Upper lobe of left lung (tissue), 4 donors: Measurements from ENCODE around the gene SPOCK3.

ENCODE experiments used
- POLR2A ChIP-seq, 4 donors: fragments of 450-650 bp; IDR thresholded peaks; one replicate each; pipeline ENCODE4 v1.5.1; 2016 to 2017; ENCODE audit warnings: antibody characterized with exemption in 4 of 4, mild to moderate bottlenecking in 2 of 4
- POLR2AphosphoS5 ChIP-seq, 2 donors: sonication (generic); formaldehyde crosslinking; IDR thresholded peaks; one replicate each; pipeline ENCODE4 v1.5.1; 2017; ENCODE audit warnings: antibody characterized with exemption in 2 of 2

DNA sequence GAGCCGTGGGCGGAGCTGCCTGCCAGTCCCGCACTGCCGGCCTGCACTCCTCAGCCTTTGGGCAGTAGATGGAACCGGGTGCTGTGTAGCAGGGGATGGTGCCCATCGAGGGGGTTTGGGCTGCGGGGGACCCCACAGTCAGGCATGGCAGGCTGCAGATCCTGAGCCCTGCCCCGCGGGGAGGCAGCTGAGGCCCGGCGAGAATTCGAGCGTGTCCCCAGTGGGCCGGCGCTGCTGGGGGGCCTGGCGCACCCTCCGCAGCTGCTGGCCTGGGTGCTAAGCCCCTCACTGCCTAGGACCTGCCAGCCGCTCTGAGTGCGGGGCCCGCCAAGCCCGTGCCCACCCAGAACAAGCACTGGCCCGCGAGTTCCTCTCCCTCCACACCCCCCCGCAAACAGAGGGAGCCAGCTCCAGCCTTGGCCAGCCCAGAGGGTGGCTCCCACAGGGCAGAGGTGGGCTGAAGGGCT lies 391.5 kb downstream of the SPOCK3 start:
- TF ChIP-seq POLR2AphosphoS5 (IDR thresholded peaks at IDR 0.05) (no peak), POLR2A (IDR thresholded peaks at IDR 0.05) (no peak)
